NCI-H524 (cell line): Measurements from ENCODE around the gene TMTC1.

Experiments used
- DNase-seq, 2 experiments: peaks; one replicate each; lab custom pipeline; 2025; lab: John Stamatoyannopoulos, UW

Gene TMTC1

GRCh38 chr12:29616664-29617406 lies 166.9 kb downstream of the TMTC1 start:
- DNase-seq, result no peak

GRCh38 chr12:29614694-29615325 lies 168.9 kb downstream of the TMTC1 start:
- DNase-seq, result no peak

- DNase-seq, result no peak
Measured at GRCh38 chr12:29612912-29613311, 170.8 kb downstream of the TMTC1 start.

GRCh38 chr12:29611906-29612305 lies 171.8 kb downstream of the TMTC1 start:
- DNase-seq, result peak; percentile 75 to 87

- no peak for DNase-seq
Measured at GRCh38 chr12:29610473-29611170, 173.1 kb downstream of the TMTC1 start.

- no peak for DNase-seq
Measured at GRCh38 chr12:29609431-29610215, 174.1 kb downstream of the TMTC1 start.

- DNase-seq, result no peak
Measured at GRCh38 chr12:29608581-29608980, 175.2 kb downstream of the TMTC1 start.

GRCh38 chr12:29599381-29599780 lies 184.4 kb downstream of the TMTC1 start:
- no peak for DNase-seq

GRCh38 chr12:29595071-29595755 lies 188.5 kb downstream of the TMTC1 start:
- DNase-seq, result no peak

GRCh38 chr12:29593001-29593400 lies 190.7 kb downstream of the TMTC1 start:
- DNase-seq, result no peak

- no peak for DNase-seq
Measured at GRCh38 chr12:29591140-29592020, 192.4 kb downstream of the TMTC1 start.

- DNase-seq, result no peak
Measured at GRCh38 chr12:29589851-29590250, 193.9 kb downstream of the TMTC1 start.

- no peak for DNase-seq
Measured at GRCh38 chr12:29589286-29589820, 194.4 kb downstream of the TMTC1 start.

- DNase-seq, result no peak
Measured at GRCh38 chr12:29582677-29583272, 201.0 kb downstream of the TMTC1 start.

- DNase-seq, result no peak
Measured at GRCh38 chr12:29582146-29582545, 201.6 kb downstream of the TMTC1 start.

- DNase-seq, result no peak
Measured at GRCh38 chr12:29581631-29582030, 202.1 kb downstream of the TMTC1 start.

- no peak for DNase-seq
Measured at GRCh38 chr12:29580971-29581370, 202.8 kb downstream of the TMTC1 start.

GRCh38 chr12:29578731-29579130 lies 205.0 kb downstream of the TMTC1 start:
- DNase-seq, result no peak

- DNase-seq, result no peak
Measured at GRCh38 chr12:29578070-29578469, 205.7 kb downstream of the TMTC1 start.

GRCh38 chr12:29574500-29574899 lies 209.2 kb downstream of the TMTC1 start:
- DNase-seq, result peak in 1 of 2 experiments; percentile 3
